SK-N-SH (cell line): Measurements from ENCODE around the gene ARFRP1. TPM values are rescaled to one million over a fixed set of nuclear protein-coding genes. Genes with fewer than 3 reads are reported as not detected.

Experiments used
- CTCF ChIA-PET: fragments of 300-600, 350-600 bp; formaldehyde crosslinking; extraction: SDS; loops from one replicate; lab custom pipeline; 2021; lab: Yijun Ruan, JAX
- POLR2A ChIA-PET: fragments of 350-600 bp; sonication (Branson Sonifier 250); formaldehyde crosslinking; extraction: SDS; loops from one replicate; lab custom pipeline; 2020; ENCODE audit warnings: antibody characterized with exemption, inconsistent platforms; lab: Yijun Ruan, JAX
- DNase-seq: peaks from one replicate; pipeline ENCODE4 v3.0.0; 2012
- H2AFZ ChIP-seq: fragments of 200-600 bp; sonication (generic); 2 replicates; pipeline ENCODE4 v1.8.1; 2016; ENCODE audit warnings: antibody characterized with exemption, mild to moderate bottlenecking, low read depth
- H3F3A ChIP-seq: fragments of 200-600 bp; sonication (generic); replicated peaks from 2 replicates; pipeline ENCODE3; 2016; ENCODE audit warnings: antibody characterized with exemption, mild to moderate bottlenecking; ENCODE audit not compliant: insufficient read depth
- H3K27ac ChIP-seq, 2 experiments: fragments of 200-500 bp in 1 of 2; fragments of 200-600 bp in 1 of 2; sonication (Bioruptor generic) in 1 of 2; sonication (generic), shearing (Covaris generic) in 1 of 2; 2 replicates each; pipeline versions ENCODE4 v1.5.1 to v1.6.1; 2014 to 2016; ENCODE audit warnings: low read depth in 2 of 2, inconsistent platforms in 1 of 2, low read length in 1 of 2, mild to moderate bottlenecking in 1 of 2, mixed read lengths in 1 of 2
- H3K27me3 ChIP-seq: fragments of 200-600 bp; sonication (generic), shearing (Covaris generic); 2 replicates; pipeline ENCODE4 v1.6.1; 2016; ENCODE audit warnings: mixed run types; ENCODE audit not compliant: insufficient read depth
- H3K36me3 ChIP-seq, 2 experiments: fragments of 200-500 bp in 1 of 2; fragments of 200-600 bp in 1 of 2; sonication (Bioruptor generic) in 1 of 2; sonication (generic) in 1 of 2; replicated peaks in 1 of 2; 2 replicates each; pipeline versions ENCODE3 to v1.5.1; 2014 to 2016; ENCODE audit warnings: low read length in 1 of 2, mild to moderate bottlenecking in 1 of 2; ENCODE audit not compliant: insufficient read depth in 2 of 2, control insufficient read depth in 1 of 2
- H3K4me1 ChIP-seq, 2 experiments: fragments of 200-500 bp in 1 of 2; fragments of 200-600 bp in 1 of 2; sonication (Bioruptor generic) in 1 of 2; sonication (generic), shearing (Covaris generic) in 1 of 2; 2 replicates each; pipeline versions ENCODE4 v1.5.1 to v1.6.1; 2014 to 2016; ENCODE audit warnings: low read depth in 1 of 2, low read length in 1 of 2, mixed run types in 1 of 2; ENCODE audit not compliant: insufficient read depth in 2 of 2, control insufficient read depth in 1 of 2
- H3K4me2 ChIP-seq: fragments of 200-600 bp; sonication (generic), shearing (Covaris generic); 2 replicates; pipeline ENCODE4 v1.6.1; 2017; ENCODE audit warnings: mixed run types
- H3K4me3 ChIP-seq, 2 experiments: fragments of 200-500 bp in 1 of 2; fragments of 200-600 bp in 1 of 2; sonication (Bioruptor generic) in 1 of 2; sonication (generic), shearing (Covaris generic) in 1 of 2; 2 replicates each; pipeline versions ENCODE4 v1.5.1 to v1.8.1; 2014 to 2016; ENCODE audit warnings: low read depth in 2 of 2, inconsistent platforms in 1 of 2, low read length in 1 of 2, mild to moderate bottlenecking in 1 of 2, mixed read lengths in 1 of 2, moderate library complexity in 1 of 2
- H3K79me2 ChIP-seq: fragments of 200-600 bp; sonication (generic); 2 replicates; pipeline ENCODE4 v1.8.1; 2017; ENCODE audit warnings: mild to moderate bottlenecking; ENCODE audit not compliant: insufficient read depth
- H3K9ac ChIP-seq: fragments of 200-600 bp; sonication (generic); 2 replicates; pipeline ENCODE4 v1.6.1; 2017; ENCODE audit warnings: mixed run types
- H3K9me2 ChIP-seq: fragments of 200-600 bp; sonication (generic); 2 replicates; pipeline ENCODE4 v1.6.1; 2017; ENCODE audit warnings: mixed run types
- H3K9me3 ChIP-seq: fragments of 200-600 bp; sonication (generic); 2 replicates; pipeline ENCODE4 v1.6.1; 2017; ENCODE audit warnings: mixed run types, mild to moderate bottlenecking, moderate library complexity
- H4K20me1 ChIP-seq: fragments of 200-600 bp; sonication (generic); 2 replicates; pipeline ENCODE4 v1.6.1; 2017; ENCODE audit warnings: mild to moderate bottlenecking, mixed run types; ENCODE audit not compliant: insufficient read depth
- CHD2 ChIP-seq: fragments of 150-350 bp; IDR thresholded peaks from 2 replicates; pipeline ENCODE4 v1.6.1; 2018; ENCODE audit warnings: low read length; ENCODE audit not compliant: partially characterized antibody
- FOXM1 ChIP-seq: IDR thresholded peaks from 2 replicates; pipeline ENCODE4 v1.4.0; 2012; ENCODE audit warnings: low read depth, mild to moderate bottlenecking
- GATA2 ChIP-seq: sonication (generic); formaldehyde crosslinking; IDR thresholded peaks from 2 replicates; pipeline ENCODE4 v1.5.0; 2020; ENCODE audit warnings: mild to moderate bottlenecking, missing genetic modification reagents
- JUND ChIP-seq: IDR thresholded peaks from 2 replicates; pipeline ENCODE4 v1.4.0; 2012
- MEF2A ChIP-seq: IDR thresholded peaks from 2 replicates; pipeline ENCODE4 v1.4.0; 2012; ENCODE audit warnings: low read depth, borderline replicate concordance
- MXI1 ChIP-seq: IDR thresholded peaks from 2 replicates; pipeline ENCODE4 v1.6.1; 2012; ENCODE audit warnings: mild to moderate bottlenecking, low read depth, low read length, improper control_type of control experiment
- PBX3 ChIP-seq: IDR thresholded peaks from 2 replicates; pipeline ENCODE4; 2012
- POLR2AphosphoS5 ChIP-seq: IDR thresholded peaks from 2 replicates; pipeline ENCODE4 v1.6.1; 2012; ENCODE audit warnings: low read depth, low read length
- RCOR1 ChIP-seq: fragments of 150-350 bp; IDR thresholded peaks from 2 replicates; pipeline ENCODE4 v1.6.1; 2017; ENCODE audit warnings: antibody characterized with exemption, low read length
- RXRA ChIP-seq: IDR thresholded peaks from 2 replicates; pipeline ENCODE4 v1.4.0; 2012; ENCODE audit warnings: low read depth, mild to moderate bottlenecking, borderline replicate concordance
- USF2 ChIP-seq: fragments of 150-350 bp; IDR thresholded peaks from 2 replicates; pipeline ENCODE4 v1.6.1; 2017; ENCODE audit warnings: antibody characterized with exemption, low read length, low read depth, borderline replicate concordance
- WGBS: methylation state at CpG from one replicate; pipeline ENCODE4 v1.1.6; 2017; ENCODE audit warnings: low lambda C conversion rate; 5-methylcytosine and 5-hydroxymethylcytosine counted together
- polyA plus RNA-seq, 3 experiments: library from polyadenylated mRNA; depleted of rRNA; stranded (reverse); fragments of >200 nt; gene quantifications; 2 replicates each; pipeline ENCODE4 v1.2.3, GENCODE V29; 2012
- TF ChIP-seq, protein P1 (sequence below): IDR thresholded peaks from 2 replicates; pipeline ENCODE4 v1.4.0; 2012; ENCODE audit warnings: low read depth

The ARFRP1 gene
- polyA plus RNA-seq, 1 of the 3 experiments (the other 2 are of a cell fraction) = 72.8 TPM

GRCh38 chr20:63749597-63750508, 42.1 kb upstream of the ARFRP1 start:
- Histone ChIP-seq H3K9me3 (no peaks in the 10 kb centered on the region), H3K9ac (no peak overlapping the region), H3K4me2 (no peak overlapping the region), H3K79me2 (no peaks in the 10 kb centered on the region), H3K27ac (no peak overlapping the region), H3K4me3 (no peak overlapping the region), H4K20me1 (no peaks in the 10 kb centered on the region), H3K27me3 (no peaks in the 10 kb centered on the region), H3K9me2 (no peaks in the 10 kb centered on the region), H3F3A (peaks cover 4% of the 10 kb centered on the region), H2AFZ (no peak overlapping the region), H3K4me1 (peaks cover 0 to 10% of the 10 kb centered on the region in 2 experiments; a peak in 1 of 4 replicates), H3K36me3 (no peaks in the 10 kb centered on the region)
- peak; percentile 30 for DNase-seq
- 95% methylated on average over 8 of the region's 16 CpGs for WGBS
- TF ChIP-seq MEF2A (no peak), RXRA (no peak)
- CTCF ChIA-PET = interaction anchor here (1.3 kb wide), 1 partner anchor 9 kb away, joined by 3 read pairs; no protein-coding TSS in a partner anchor
- POLR2A ChIA-PET = interaction anchor here (2.5 kb wide), 1 partner anchor 9 kb away, joined by 7 read pairs; no protein-coding TSS in a partner anchor

- 93% methylated on average over 11 of the region's 11 CpGs for WGBS
- Histone ChIP-seq H3K27ac (no peak overlapping the region), H4K20me1 (no peaks in the 10 kb centered on the region), H3K79me2 (no peaks in the 10 kb centered on the region), H3K4me1 (peaks cover 0 to 8% of the 10 kb centered on the region in 2 experiments; a peak in 1 of 4 replicates), H3K9me2 (no peaks in the 10 kb centered on the region), H3K9me3 (no peaks in the 10 kb centered on the region), H3F3A (peaks cover 7% of the 10 kb centered on the region), H3K4me3 (no peak overlapping the region), H3K27me3 (no peaks in the 10 kb centered on the region), H3K36me3 (peaks cover 4 to 7% of the 10 kb centered on the region in 2 experiments), H3K4me2 (no peak overlapping the region), H3K9ac (no peak overlapping the region), H2AFZ (no peak overlapping the region)
- POLR2A ChIA-PET = interaction anchor here (2.5 kb wide), 1 partner anchor 8 kb away, joined by 7 read pairs; no protein-coding TSS in a partner anchor
- no peak for TF ChIP-seq USF2
- no peak for TF ChIP-seq PBX3
- TF ChIP-seq, protein P1, sequence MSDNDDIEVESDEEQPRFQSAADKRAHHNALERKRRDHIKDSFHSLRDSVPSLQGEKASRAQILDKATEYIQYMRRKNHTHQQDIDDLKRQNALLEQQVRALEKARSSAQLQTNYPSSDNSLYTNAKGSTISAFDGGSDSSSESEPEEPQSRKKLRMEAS = no peak
- TF ChIP-seq MEF2A = no peak
- no peak for TF ChIP-seq CHD2
- TF ChIP-seq JUND = no peak
- TF ChIP-seq GATA2 (CRISPR knock-in tag) = no peak
- TF ChIP-seq MXI1 = no peak
- no peak for TF ChIP-seq RCOR1
- TF ChIP-seq FOXM1 = no peak
- no peak for TF ChIP-seq POLR2AphosphoS5
- no peak for DNase-seq
- CTCF ChIA-PET = interaction anchor here (1.3 kb wide), 1 partner anchor 8 kb away, joined by 3 read pairs; no protein-coding TSS in a partner anchor
These were observed 41.1 kb upstream of the ARFRP1 start for GRCh38 chr20:63748934-63749270.
